K562 (cell line): ENCODE measurements around the gene SNX15. TPM values are rescaled to one million over a fixed set of nuclear protein-coding genes. Genes with fewer than 3 reads are reported as not detected.

Experiments used
- ATAC-seq: fragments of 200-7000 bp; cut with Tn5 transposase; 3 replicates; pipeline ENCODE4 v1.9.1; 2020; ENCODE audit warnings: moderate library complexity
- BruUV-seq: library from RNA; stranded (reverse); fragments of 400-500 nt; replicated peaks from 2 replicates; lab custom pipeline; 2021; lab: Mats Ljungman, UMichigan
- CTCF ChIA-PET: fragments of 300-600 bp; formaldehyde crosslinking; extraction: SDS; loops from one replicate; lab custom pipeline; 2021; ENCODE audit warnings: low intra/inter-chr PET ratio; lab: Yijun Ruan, JAX
- POLR2A ChIA-PET: fragments of 300-600, 350-650 bp; sonication (Branson Sonifier 250); formaldehyde crosslinking; extraction: SDS; loops from one replicate; lab custom pipeline; 2021; ENCODE audit warnings: antibody characterized with exemption, inconsistent platforms; lab: Yijun Ruan, JAX
- DNase-seq, 4 experiments: peaks; one replicate each; pipeline versions ENCODE4 v3.0.0 to v3.0.0-alpha.2; 2011 to 2018; ENCODE audit warnings: low spot score in 3 of 4, mixed read lengths in 3 of 4; ENCODE audit errors: extremely low read depth in 1 of 4
- FAIRE-seq: peaks from 2 replicates; lab custom pipeline; 2011; peaks lifted over from hg19 to GRCh38; lab: Jason Lieb, UNC
- H2AFZ ChIP-seq: 2 replicates; pipeline ENCODE4 v1.6.0; 2011; ENCODE audit warnings: low read depth, low read length, control low read depth, inconsistent platforms
- H3K27ac ChIP-seq: fragments of 200-600 bp; 3 replicates; pipeline ENCODE4 v1.8.0; 2011; ENCODE audit warnings: low read depth, mild to moderate bottlenecking, control low read depth, inconsistent platforms, low read length, moderate library complexity, mixed read lengths; ENCODE audit errors: extremely low read depth
- H3K27me3 ChIP-seq, 2 experiments: fragments of 300-600 bp in 1 of 2; 2 replicates in 1 of 2; 3 replicates in 1 of 2; pipeline versions ENCODE4 v1.6.0 to v1.8.0; 2011; ENCODE audit warnings: inconsistent platforms in 2 of 2, low read length in 2 of 2, mild to moderate bottlenecking in 1 of 2, mixed read lengths in 1 of 2, moderate library complexity in 1 of 2; ENCODE audit not compliant: control insufficient read depth in 2 of 2, insufficient read depth in 2 of 2
- H3K36me3 ChIP-seq: fragments of 300-600 bp; 3 replicates; pipeline ENCODE4 v1.8.0; 2011; ENCODE audit warnings: mild to moderate bottlenecking, low read length, inconsistent platforms; ENCODE audit not compliant: control insufficient read depth, insufficient read depth
- H3K4me1 ChIP-seq, 2 experiments: fragments of 200-600 bp in 1 of 2; replicated peaks in 1 of 2; 2 replicates in 1 of 2; 3 replicates in 1 of 2; pipeline versions ENCODE4 v1.5.1 to v1.8.0; 2011; ENCODE audit warnings: inconsistent platforms in 2 of 2, low read length in 2 of 2, mild to moderate bottlenecking in 1 of 2, mixed read lengths in 1 of 2, moderate library complexity in 1 of 2; ENCODE audit not compliant: control insufficient read depth in 2 of 2, insufficient read depth in 2 of 2
- H3K4me2 ChIP-seq: 2 replicates; pipeline ENCODE4 v1.6.1; 2011; ENCODE audit warnings: low read length, control low read depth, inconsistent platforms, mixed read lengths; ENCODE audit not compliant: insufficient read depth
- H3K4me3 ChIP-seq: fragments of 200-600 bp; sonication (generic), shearing (Covaris generic); 2 replicates; pipeline ENCODE4 v1.5.1; 2016; ENCODE audit warnings: control low read depth, inconsistent platforms
- H3K79me2 ChIP-seq: fragments of 200-600 bp; 3 replicates; pipeline ENCODE4 v1.8.0; 2011; ENCODE audit warnings: low read length, inconsistent platforms; ENCODE audit not compliant: control insufficient read depth, insufficient read depth
- H3K9ac ChIP-seq, 2 experiments: 2 replicates each; pipeline versions ENCODE4 v1.6.0 to v1.6.1; 2011; ENCODE audit warnings: low read depth in 2 of 2, low read length in 2 of 2, control low read depth in 1 of 2, inconsistent platforms in 1 of 2, mild to moderate bottlenecking in 1 of 2, mixed read lengths in 1 of 2; ENCODE audit not compliant: insufficient read depth in 1 of 2
- H3K9me1 ChIP-seq: one replicate; pipeline ENCODE4 v1.6.0; 2011; ENCODE audit warnings: inconsistent platforms, mild to moderate bottlenecking, low read length, moderate library complexity; ENCODE audit not compliant: control insufficient read depth, insufficient read depth
- H3K9me3 ChIP-seq: replicated peaks from 2 replicates; pipeline ENCODE4 v1.5.1; 2011; ENCODE audit warnings: low read depth, low read length, inconsistent platforms; ENCODE audit not compliant: control insufficient read depth, insufficient read depth
- H4K20me1 ChIP-seq: replicated peaks from 2 replicates; pipeline ENCODE4 v1.6.1; 2011; ENCODE audit warnings: low read length, inconsistent platforms, mixed read lengths; ENCODE audit not compliant: control insufficient read depth, insufficient read depth
- ASH1L ChIP-seq: fragments of 450-650 bp; IDR thresholded peaks from 2 replicates; pipeline ENCODE4 v1.6.1; 2018; ENCODE audit warnings: borderline replicate concordance, mild to moderate bottlenecking, low read depth; ENCODE audit not compliant: partially characterized antibody
- BCLAF1 ChIP-seq, 2 experiments: fragments of 450-650 bp in 1 of 2; IDR thresholded peaks; 2 replicates each; pipeline ENCODE4 v1.6.1; 2011 to 2017; ENCODE audit warnings: low read depth in 2 of 2, antibody characterized with exemption in 1 of 2, borderline replicate concordance in 1 of 2, low read length in 1 of 2, mild to moderate bottlenecking in 1 of 2, mixed read lengths in 1 of 2; ENCODE audit not compliant: control insufficient read depth in 1 of 2
- BHLHE40 ChIP-seq: IDR thresholded peaks from 2 replicates; pipeline ENCODE4 v1.6.1; 2011; ENCODE audit warnings: low read length, improper control_type of control experiment
- DIDO1 ChIP-seq: fragments of 450-650 bp; IDR thresholded peaks from 2 replicates; pipeline ENCODE4 v1.6.1; 2016; ENCODE audit warnings: low read depth, missing biosample characterization, missing genetic modification characterization
- FIP1L1 ChIP-seq: fragments of 200-400 bp; formaldehyde crosslinking; IDR thresholded peaks from 2 replicates; pipeline ENCODE4 v1.6.1; 2018; ENCODE audit warnings: mild to moderate bottlenecking, low read depth, low read length; ENCODE audit not compliant: poor library complexity, severe bottlenecking
- IRF1 ChIP-seq: sonication (generic); formaldehyde crosslinking; IDR thresholded peaks from 2 replicates; pipeline ENCODE4 v1.8.0; 2022; ENCODE audit warnings: missing genetic modification reagents, mild to moderate bottlenecking, borderline replicate concordance
- KDM1A ChIP-seq, 2 experiments: fragments of 450-650 bp; IDR thresholded peaks; 2 replicates each; pipeline ENCODE4 v1.6.1; 2016; ENCODE audit warnings: mild to moderate bottlenecking in 2 of 2
- MITF ChIP-seq: IDR thresholded peaks from 2 replicates; pipeline ENCODE4 v1.6.1; 2014; ENCODE audit warnings: antibody characterized with exemption
- PTBP1 ChIP-seq: fragments of 200-400 bp; formaldehyde crosslinking; IDR thresholded peaks from 2 replicates; pipeline ENCODE4 v1.6.1; 2017; ENCODE audit warnings: low read depth, low read length
- SMARCA5 ChIP-seq: fragments of 450-650 bp; IDR thresholded peaks from 2 replicates; pipeline ENCODE4 v1.6.1; 2016
- THRA ChIP-seq: fragments of 450-650 bp; IDR thresholded peaks from 2 replicates; pipeline ENCODE4 v1.6.1; 2017; ENCODE audit warnings: mild to moderate bottlenecking, moderate library complexity
- ZC3H4 ChIP-seq: sonication (generic); formaldehyde crosslinking; IDR thresholded peaks from 2 replicates; pipeline ENCODE4 v1.9.0; 2021; ENCODE audit warnings: missing genetic modification reagents, borderline replicate concordance
- ZNF143 ChIP-seq: sonication (generic); formaldehyde crosslinking; IDR thresholded peaks from 2 replicates; pipeline ENCODE4 v1.9.0; 2022; ENCODE audit warnings: mild to moderate bottlenecking, missing genetic modification reagents
- ZNF584 ChIP-seq: fragments of 200-800 bp; sonication (Bioruptor generic); IDR thresholded peaks from 2 replicates; pipeline ENCODE4 v1.6.1; 2016; ENCODE audit warnings: low read depth, mild to moderate bottlenecking, missing genetic modification characterization, missing compliant biosample characterization
- WGBS: fragments of 100-300 bp; shearing (Covaris generic); methylation state at CpG from one replicate; pipeline ENCODE4 v1.1.6; 2016; ENCODE audit warnings: low coverage, mixed read lengths; ENCODE audit not compliant: insufficient coverage; ENCODE audit errors: missing lambda C conversion rate; 5-methylcytosine and 5-hydroxymethylcytosine counted together
- in situ Hi-C: fragments of 300-500 bp; cut with MboI; formaldehyde crosslinking; loops from 4 replicates; pipeline ENCODE4 v1.15.0; 2018; ENCODE audit warnings: inconsistent platforms, mixed read lengths
- intact Hi-C: fragments of 100-400 bp; cut with micrococcal nuclease; formaldehyde crosslinking; loops from 2 replicates; pipeline ENCODE4 v1.14.2; 2022
- polyA plus RNA-seq, 8 experiments: library from polyadenylated mRNA; depleted of rRNA in 4 of 8; stranded (reverse) in 5 of 8; unstranded in 3 of 8; fragments of >200 nt; fragmentation: Nextera tagmentation in 2 of 8; fragmentation: Illumina TruSeq in 1 of 8; extraction: Ambion mirVana in 2 of 8; extraction: Trizol in 1 of 8; gene quantifications; 2 replicates each; pipeline versions ENCODE4 v1.2.1 to v1.2.3, GENCODE V29; 2011 to 2014; ENCODE audit warnings: inconsistent platforms in 1 of 8, missing spikeins in 1 of 8
- total RNA-seq, 7 experiments: library from RNA; depleted of rRNA in 6 of 7; stranded (reverse); fragments of >200 nt in 6 of 7; fragmentation: Illumina TruSeq in 2 of 7; extraction: Trizol in 2 of 7; gene quantifications; 2 replicates each; pipeline versions ENCODE4 v1.2.1 to v1.2.3, GENCODE V29; 2011 to 2021; ENCODE audit warnings: low replicate concordance in 1 of 7

The SNX15 gene
- total and polyA plus RNA-seq, 9 of the 15 experiments (the other 6 are each of a cell fraction or from before 2014, with no cell fraction given), result 1.8 to 27.8 (median 15.2) TPM

GRCh38 chr11:65014726-65015227 lies 12.5 kb upstream of the SNX15 start:
- Histone ChIP-seq H4K20me1 (no peaks in the 10 kb centered on the region), H3K9me1 (peaks cover 4% of the 10 kb centered on the region), H3K4me3 (peak overlapping the region; percentile 67), H3K27me3 (no peaks in the 10 kb centered on the region), H3K4me2 (peak overlapping the region; percentile 98), H2AFZ (peak overlapping the region; percentile 99), H3K36me3 (peaks cover 25% of the 10 kb centered on the region; the same call in 2 of the 3 replicates), H3K9ac (peak overlapping the region; percentile 91 to 97), H3K79me2 (peaks cover 25% of the 10 kb centered on the region), H3K4me1 (peaks cover 10 to 39% of the 10 kb centered on the region in 2 experiments; a peak in 4 of 5 replicates), H3K9me3 (no peaks in the 10 kb centered on the region; the same call in 1 of the 2 replicates), H3K27ac (peak overlapping the region; percentile 93)
- in situ Hi-C loops, result no loop called here
- DNase-seq (no peak), FAIRE-seq (no peak), ATAC-seq (peak; percentile 22; the same call in 2 of the 3 replicates)
- intact Hi-C loops, result loop anchor here (1.0 to 5.0 kb wide), 4 partner anchors 26 to 167 kb away; partner anchors contain the start of gene SAC3D1
- POLR2A ChIA-PET, result interaction anchor here (0.6 to 2.3 kb wide), 14 partner anchors 11 to 455 kb away, joined by 3 to 19 read pairs (median 4); partner anchors contain the start of genes BATF2, SAC3D1, TM7SF2 and ZNHIT2
- CTCF ChIA-PET, result interaction anchor here (0.6 to 2.3 kb wide), 6 partner anchors 26 to 543 kb away, joined by 4 to 18 read pairs (median 5); partner anchors contain the start of genes TM7SF2 and ZNHIT2
- 29% methylated on average over 23 of the region's 23 CpGs for WGBS
- no TSS peak for BruUV-seq
- TF ChIP-seq BHLHE40, result peak; percentile 14; the same call in 1 of the 2 replicates
- 0 out of 2 replicates have a peak, but pooled peaks have one; percentile 6 for TF ChIP-seq ZNF584
- TF ChIP-seq THRA, result no peak
- no peak for TF ChIP-seq IRF1 (CRISPR knock-in tag)
- peak in 1 of 2 experiments; percentile 13; a peak in 1 of 4 replicates for TF ChIP-seq KDM1A (IDR thresholded peaks at IDR 0.05)
- no peak for TF ChIP-seq ASH1L
- peak; percentile 62; the same call in 1 of the 2 replicates for TF ChIP-seq SMARCA5
- TF ChIP-seq MITF, result no peak
- TF ChIP-seq ZNF143, result no peak
- 0 out of 2 replicates have a peak, but pooled peaks have one; percentile 12 for TF ChIP-seq ZC3H4
- TF ChIP-seq PTBP1, result 0 out of 2 replicates have a peak, but pooled peaks have one; percentile 49
- TF ChIP-seq FIP1L1, result peak; percentile 14
- no peak for TF ChIP-seq BCLAF1 (IDR thresholded peaks at IDR 0.05; ENCODE audit: borderline replicate concordance in 1 of 2, control insufficient read depth in 1 of 2, low read depth in 2 of 2, low read length in 1 of 2)
- no peak for TF ChIP-seq DIDO1 (tag)
